ENCODE results near the gene HSDL2.
A peak's percentile ranks its signal among the peaks of the same experiment; 100 is the strongest.
"Not testable (repeated sequence)": the region's sequence is repeated elsewhere in the genome, so short reads cannot be mapped to it uniquely, and the experiment has no call there.

The HSDL2 gene

DNA sequence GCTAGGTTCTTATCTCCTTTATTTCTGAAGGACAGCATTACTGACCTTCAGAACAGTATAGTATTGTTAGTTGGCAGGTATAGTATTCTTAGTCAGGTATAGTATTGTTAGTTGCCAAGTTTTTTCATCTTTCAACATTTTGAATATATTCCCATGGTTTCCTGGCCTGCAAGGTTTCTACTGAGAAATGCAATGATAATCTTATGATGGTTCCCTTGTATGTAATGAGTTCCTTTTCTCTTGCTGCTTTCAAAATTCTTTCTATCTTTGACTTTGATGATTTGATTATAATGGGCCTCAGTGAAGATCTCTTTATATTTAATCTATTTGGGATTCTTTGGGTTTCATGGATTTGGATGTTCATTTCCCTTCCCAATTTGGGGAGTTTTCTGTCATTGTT, 12.4 kb upstream of the HSDL2 start:
- no peak for DNase-seq

DNA sequence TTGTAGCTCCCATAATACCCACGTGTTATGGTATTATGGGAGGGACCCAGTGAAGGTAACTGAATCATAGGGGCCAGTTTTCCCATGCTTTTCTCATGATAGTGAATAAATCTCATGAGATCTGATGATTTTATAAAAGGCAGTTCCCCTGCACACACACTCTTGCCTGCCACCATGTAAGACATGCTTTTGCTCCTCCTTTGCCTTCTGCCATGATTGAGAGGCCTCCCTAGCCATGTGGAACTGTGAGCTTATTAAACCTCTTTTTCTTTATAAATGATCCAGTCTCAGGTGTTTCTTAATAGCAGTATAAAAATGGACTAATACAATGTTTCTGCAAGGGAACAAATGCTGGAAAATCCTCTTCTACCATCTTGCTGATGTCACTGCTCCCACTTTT, 10.1 kb upstream of the HSDL2 start:
- no peak for DNase-seq

DNA sequence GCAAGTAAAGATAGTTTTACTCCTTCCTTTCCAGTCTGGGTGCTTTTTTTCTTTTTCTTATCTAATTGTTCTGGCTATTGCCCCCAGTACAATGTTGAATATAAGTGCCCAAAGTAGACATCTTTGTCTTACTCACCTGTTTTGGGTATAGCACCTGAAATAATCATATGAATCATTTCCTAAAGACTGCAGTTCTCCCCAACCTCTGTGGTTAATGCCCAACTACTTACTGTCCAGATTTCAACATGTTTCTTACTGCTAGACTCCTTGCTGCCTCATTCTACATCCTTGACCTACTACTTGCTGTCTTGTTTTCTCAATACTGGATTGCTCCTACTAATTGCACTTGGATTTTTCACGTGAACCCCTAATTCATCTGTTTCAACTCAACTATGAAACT, 8.8 kb upstream of the HSDL2 start:
- no peak for DNase-seq

DNA sequence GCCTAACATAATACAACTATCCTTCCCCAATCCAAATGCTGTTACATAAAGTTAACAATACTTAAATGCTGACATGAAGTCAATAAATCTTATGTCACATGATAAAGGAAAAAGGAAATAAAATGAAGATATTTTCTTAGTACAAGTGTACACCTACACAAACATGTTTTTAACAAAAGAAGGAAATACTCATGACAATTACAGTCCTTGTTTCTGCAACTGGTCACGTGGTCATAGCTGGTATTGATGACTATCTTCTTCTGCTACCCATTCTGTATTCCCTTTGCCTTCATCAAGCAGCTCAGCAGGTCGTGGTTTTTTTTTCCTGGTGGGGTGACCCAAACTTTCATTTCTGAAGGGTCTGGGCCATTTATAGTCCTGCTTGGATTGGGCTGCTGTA, 6.2 kb upstream of the HSDL2 start:
- DNase-seq = not testable (repeated sequence)

DNA sequence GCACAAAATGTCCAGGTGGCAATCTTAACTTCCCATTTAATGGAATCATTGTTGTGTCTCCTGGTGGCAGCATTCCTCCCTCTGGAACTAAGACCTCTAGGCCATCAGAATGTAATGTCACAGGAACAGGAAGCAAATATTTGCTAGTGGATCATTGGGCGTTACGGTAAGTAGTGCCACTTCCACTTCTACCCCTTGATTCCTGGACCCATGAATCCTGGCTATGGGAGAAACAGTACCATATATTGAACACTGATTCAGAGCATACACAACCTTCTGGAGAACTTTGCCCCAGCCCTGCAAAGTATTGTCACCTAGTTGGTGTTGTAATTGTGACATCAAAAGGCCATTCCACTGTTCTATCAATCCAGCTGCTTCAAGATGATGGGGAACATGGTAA, 5.7 kb upstream of the HSDL2 start:
- DNase-seq = not testable (repeated sequence)

DNA sequence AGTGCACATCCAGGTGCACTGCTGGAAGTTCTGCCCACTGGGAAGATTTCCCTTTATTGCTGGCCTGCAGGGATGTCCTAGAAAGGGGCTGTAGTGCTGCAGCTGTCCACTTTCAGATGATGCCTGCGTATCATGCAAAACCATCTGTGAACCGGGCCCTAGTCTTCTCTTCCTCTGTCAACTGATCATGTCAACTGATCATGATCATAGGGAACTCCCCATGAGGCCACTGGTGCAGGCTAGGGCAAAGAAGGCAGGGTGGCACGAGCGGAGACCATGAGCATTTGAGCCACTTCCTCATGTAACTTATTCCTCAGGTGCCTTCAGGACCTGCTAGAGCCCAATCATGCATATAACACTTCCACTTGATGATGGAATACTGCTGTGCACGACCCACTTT, 4.5 kb upstream of the HSDL2 start:
- DNase-seq = no peak

DNA sequence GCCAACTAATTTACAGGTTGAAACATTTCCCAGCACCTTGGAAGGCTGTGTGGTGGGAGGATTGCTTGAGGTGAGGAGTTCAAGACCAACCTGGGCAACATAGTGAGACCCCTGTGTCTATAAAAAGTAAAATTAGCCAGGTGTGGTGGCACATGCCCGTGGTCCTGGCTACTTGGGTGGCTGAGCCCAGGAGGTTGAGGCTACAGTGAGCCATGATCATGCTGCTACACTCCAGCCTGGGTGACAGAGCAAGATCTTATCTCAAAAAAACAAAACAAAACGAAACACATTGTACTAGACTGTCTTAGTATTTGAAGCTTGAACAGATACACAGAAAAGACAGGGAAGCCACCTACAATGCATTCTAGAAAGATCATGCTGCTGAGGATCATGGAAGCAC, 2.8 kb upstream of the HSDL2 start:
- no peak for DNase-seq

DNA sequence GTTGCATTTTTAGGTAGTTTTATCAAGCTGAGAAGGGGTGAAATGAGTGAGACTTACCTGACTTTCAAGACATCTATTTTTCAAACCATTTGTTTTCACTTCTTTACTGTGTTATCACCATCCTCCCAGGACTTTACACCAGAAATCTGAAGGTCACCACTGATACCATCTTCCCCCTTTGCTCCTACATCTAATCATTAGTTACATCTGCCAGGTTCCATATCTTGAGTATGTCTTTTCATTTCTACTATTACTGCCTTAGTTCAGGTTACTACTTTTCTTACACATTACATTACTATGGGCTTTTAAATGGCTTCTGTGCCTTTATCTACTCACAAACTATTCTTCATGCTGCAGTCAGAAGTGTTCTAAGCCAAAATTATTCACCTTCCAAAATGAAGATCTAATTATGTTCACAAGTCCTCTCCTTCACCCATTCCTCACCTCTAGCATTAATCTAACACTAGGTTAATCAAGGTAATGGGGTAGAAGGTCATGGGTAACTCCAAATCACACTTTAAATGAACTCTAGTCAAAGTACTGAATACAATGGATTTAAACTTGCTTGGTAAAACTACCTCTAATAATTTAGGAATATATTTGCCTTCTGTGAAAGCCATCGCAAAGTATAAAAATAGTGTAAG, 2.1 kb upstream of the HSDL2 start:
- DNase-seq = no peak

DNA sequence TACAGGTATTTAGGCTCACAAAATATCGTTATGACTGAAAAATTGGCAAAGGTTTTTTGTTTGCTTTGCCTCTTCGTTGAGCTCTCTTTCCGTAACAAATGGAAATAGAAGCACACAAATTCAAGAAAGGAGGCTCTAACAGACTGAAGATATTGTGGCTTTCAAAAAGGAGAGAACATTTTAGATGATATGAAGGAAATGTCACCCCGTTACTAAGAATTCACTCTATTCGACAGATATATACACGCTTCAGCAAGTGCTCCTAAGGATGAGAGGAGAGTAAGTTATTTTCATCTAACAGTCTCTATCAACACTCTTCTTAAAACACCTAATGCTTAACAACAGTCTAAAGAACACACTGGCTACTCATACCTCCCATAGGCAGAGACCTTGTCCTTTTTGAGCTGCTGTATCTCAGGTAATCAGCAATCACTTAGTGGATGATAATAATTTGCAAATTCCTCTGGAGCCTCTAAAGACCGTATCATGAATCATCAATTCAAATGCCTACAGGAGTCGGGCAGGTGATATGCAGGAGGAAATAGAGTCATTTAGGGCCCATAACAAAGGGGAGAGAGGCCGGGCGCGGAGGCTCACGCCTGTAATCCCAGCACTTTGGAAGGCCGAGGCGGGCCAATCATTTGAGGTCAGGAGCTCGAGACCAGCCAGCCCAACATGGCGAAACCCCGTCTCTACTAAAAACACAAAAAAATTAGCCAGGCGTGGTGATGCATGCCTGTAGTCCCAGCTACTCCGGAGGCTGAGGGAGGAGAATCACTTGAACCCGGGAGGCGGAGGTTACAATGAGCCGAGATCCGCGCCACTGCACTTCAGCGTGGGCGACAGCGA, 1.4 kb upstream of the HSDL2 start:
- DNase-seq = peak in 1 of 14 donors; percentile 33

DNA sequence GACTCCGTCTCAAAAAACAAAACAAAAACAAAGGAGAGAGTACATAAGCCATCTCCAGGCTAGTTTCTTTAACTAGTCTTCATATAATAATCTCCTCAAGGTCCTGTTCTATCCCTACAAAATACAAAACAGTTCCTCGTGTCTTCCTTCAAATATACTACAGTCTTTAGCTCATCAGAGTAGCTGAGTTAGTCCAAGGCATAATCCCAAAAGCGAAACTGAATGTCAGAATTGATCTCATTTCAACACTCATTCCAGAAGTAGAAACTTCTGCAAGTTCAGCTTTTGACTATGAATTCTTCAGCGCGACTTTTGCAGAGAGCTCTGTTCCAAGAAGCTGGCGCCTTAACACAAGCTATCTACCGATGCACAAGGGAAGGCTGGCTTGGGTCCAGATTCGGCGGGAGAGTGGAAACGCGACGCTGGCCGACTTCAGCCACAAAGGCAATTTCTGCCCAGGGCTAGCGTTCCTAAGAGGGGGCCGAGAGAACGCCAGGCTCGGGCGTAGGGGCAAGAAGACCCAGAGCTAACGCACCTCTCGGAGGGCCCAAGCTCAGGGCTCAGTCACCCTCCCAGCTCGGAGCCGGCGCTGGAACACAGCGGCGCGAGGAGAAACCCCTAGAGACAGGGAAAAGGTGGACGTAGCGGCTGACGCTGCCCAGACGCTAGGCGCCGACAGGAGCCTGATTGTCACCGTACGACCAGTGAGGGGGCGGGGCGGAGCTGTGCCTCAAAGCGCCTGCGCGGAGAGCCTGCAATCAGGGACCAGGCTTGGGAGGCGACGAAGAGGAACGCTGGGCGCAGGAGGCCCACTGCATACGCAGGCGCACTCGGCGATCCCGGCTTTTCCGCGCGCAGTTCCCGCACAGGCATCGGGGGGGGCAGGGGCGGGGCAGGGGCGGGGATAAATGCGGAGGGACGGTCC, 469 bp upstream of the HSDL2 start:
- DNase-seq = peak; percentile 86 to 100 (median 98)

DNA sequence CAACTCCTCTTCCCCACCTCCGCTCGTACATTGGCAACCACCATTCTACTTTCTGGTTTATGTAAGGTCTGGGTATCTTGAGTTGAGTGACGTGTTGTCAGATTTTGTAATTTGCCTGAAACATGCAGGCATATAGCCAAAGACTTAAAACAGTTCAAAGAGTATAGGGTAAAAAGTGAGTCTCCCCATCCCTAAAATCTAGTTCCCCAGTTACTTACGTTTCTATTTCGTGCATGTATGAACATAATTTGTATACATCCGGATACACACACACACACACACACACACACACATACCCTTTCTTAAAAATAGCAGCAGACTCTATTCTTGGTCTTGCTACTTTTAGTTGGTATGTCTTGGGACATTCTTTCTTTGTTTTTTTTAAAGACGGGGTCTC, 915 bp downstream of the HSDL2 start:
- no peak for DNase-seq

DNA sequence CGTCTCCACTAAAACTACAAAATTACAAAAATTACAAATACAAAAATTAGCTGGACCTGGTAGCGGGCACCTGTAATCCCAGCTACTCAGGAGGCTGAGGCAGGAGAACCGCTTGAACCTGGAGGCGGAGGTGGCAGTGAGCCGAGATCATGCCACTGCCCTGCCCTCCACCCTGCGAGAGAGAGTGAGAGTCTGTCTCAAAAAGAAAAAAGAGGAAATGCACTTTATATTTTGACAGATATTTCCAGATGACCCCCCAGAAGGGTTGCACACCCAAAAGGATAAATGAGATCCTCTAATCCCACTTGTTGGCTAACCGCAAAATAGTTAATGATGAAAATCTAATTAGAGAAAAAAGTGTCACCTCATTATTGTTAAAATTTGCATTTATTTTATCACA, 2.2 kb downstream of the HSDL2 start:
- no peak for DNase-seq

DNA sequence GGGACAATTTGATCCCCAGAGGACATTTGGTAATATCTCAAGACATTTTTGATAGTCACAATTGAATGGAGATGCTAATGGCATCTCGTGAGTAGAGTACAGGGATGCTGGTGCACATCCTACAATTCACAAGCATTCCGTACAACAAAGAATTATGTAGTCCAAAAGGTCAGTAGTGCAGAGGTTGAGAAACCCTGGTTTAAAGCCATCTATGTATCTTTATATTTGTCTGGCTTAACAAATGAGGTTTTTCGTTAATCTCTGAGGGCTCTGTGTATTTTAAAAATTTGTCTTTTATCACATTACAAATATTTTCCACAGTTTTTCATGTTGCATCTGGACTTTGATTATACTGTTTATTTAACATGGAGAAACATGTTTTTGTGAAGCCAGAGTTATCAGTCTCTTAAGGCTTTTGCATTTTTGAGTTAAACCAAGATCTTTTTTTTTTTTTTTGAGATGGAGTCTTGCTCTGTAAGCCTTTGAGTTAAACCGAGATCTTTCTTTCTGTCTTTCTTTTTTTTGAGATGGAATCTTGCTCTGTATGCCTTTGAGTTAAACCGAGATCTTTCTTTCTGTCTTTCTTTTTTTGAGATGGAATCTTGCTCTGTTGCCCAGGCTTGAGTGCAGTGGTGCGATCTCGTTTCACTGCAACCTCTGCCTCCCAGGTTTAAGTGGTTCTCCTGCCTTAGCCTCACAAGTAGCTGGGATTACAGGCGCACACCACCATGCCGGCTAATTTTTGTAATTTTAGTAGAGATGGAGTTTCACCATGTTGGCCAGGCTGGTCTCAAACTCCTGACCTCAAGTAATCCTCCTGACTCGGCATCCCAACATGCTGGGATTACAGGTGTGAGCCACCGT, 2.8 kb downstream of the HSDL2 start:
- DNase-seq = no peak

DNA sequence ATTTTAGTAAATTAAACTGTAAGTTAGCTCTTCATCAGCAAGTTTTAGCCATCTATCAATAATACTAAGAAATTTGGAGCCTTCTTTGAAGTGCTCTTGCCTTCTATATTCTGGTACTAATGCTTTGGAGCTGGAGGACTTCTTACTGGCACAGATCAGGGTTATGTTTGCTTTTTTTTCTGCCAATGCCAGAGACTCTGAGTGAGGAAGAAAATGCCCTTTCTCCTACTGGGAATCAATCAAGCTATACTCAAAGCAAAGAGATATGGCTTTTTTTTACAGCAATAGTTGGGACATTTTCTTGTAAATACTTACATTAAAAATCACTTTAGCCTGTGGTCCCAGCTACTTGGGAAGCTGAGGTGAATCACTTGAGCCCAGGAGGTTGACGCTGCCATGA, 4.3 kb downstream of the HSDL2 start:
- no peak for DNase-seq

DNA sequence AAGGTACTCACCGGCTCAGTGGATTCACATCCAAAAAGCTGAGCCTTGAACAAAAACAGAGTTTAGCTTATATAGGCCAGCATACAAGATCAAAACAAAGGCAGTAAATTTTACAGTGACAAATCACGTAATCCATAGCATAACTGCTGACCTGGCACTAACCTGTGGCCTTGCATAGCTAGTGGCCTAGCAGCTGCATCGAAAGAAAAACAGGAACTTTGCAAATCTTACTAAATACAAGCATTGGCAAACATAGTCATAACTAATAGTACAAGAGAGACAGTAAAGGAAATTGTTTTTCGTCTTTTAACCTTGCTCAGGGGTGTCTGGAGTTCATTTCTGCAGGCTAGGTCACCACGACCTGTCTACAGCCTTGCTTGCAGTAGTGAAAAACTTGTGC, 4.8 kb downstream of the HSDL2 start:
- no peak for DNase-seq

DNA sequence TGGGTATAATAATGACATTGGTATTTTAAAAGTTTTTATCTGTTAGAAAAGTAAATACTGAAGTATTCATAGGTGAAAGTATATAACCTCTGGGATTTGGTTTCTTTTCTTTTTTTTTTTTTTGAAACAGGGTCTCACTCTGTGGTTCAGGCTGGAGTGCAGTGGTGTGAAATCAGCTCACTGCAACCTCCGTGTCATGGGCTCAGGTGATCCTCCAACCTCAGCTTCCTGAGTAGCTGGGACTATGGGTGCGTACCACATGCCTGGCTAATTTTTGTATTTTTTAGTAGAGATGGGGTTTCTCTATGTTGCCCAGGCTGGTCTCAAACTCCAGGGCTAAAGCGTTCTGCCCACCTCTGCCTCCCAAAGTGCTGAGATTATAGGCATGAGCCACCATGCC, 7.2 kb downstream of the HSDL2 start:
- no peak for DNase-seq

DNA sequence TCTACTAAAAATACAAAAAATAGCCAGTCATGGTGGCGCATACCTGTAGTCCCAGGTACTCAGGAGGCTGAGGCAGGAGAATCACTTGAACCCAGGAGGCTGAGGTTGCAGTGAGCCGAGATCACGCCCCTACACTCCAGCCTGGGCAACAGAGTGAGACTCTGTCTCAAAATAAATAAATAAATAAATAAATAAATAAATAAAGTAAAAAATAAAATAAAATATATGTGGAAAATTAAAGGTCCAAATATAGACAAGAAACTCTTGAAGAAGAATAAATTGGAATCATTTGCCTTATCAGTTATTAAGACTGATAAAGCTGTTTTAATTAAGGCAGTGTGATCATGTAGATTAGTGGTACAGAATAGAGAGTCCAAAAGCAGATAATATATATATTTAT, 10.0 kb downstream of the HSDL2 start:
- not testable (repeated sequence) for DNase-seq

DNA sequence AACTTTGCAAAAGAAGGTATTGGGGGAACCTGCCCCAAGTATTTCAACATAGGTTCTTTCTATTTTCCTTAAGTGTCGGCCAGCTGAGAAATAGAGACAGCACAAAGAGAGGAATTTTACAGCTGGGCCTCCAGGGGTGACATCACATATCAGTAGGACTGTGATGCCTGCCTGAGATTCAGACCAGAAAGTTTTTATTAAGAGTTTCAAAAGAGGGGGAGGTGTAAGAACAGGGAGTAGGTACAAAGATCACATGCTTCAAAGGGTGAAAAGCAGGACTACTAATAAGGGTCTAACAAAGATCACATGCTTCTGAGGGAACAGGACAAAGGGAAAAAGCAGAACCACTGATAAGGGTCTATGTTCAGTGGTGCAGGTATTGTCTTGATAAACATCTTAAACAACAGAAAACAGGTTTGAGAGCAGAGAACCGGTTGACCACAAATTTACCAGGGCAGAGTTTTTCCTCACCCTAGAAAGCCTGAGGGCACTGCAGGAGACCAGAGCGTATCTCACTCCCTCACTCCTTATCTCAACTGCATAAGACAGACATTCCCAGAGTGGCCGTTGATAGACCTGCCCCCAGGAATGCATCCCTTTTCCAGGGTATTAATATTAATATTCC, 12.1 kb downstream of the HSDL2 start:
- not testable (repeated sequence) for DNase-seq

DNA sequence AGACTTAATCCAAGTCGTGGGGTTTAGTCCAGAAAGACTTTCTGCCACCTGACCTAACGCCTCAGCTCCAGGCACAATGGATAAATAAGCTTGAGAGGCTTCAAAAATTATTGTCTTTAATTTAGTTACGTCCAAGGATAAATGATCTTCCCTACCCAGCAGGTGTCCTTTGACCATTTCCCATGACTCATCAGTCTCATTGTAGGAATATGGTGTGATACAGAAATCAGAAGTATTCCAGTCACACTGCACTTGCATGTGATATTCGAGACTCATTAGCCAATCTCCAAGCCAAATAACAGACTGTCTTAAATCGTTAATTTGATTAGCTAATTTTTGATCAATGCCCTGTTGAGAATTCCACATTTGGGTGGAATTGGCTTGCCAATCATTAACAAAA, 13.2 kb downstream of the HSDL2 start:
- not testable (repeated sequence) for DNase-seq

DNA sequence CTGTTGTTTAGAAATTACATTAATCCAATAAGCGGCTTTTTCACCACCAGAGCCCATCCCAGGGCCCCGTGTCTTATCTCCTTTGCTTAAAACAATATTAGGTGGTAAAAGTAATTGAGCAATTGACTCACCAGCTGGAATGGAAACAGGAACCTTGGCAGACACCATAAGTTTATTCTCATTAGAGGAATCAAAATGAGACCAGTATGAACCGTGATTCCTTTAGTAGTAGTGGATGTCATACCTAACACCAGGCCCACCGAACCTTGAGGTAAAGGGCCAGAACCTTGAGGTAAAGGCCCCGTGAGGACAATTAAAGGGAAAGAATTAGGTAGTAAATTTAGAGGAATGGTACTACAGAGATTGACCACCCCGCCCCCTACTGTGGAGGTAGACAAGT, 16.5 kb downstream of the HSDL2 start:
- DNase-seq = no peak

DNA sequence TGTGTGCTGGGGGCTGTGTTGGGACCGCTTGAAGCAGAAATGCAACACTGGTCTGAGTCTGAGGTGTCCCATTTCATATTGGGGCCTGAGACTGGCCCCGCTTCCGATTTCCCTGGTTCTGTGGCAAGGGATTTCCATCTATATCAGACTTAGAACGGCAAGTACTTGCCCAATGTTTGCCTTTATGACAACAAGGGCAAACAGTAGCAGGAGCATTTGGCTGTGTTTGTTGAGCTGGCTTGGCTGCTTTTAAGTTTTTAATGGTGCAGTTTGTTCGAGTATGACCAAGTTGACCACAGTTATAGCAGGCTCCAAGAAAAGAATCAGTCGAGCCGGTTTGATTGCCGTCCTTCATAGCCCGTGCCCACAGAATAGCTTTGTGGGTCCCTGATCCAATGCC, 17.0 kb downstream of the HSDL2 start:
- no peak for DNase-seq

All from C1 segment of cervical spinal cord (tissue), 14 donors.